Measurements from ENCODE around the gene ZCCHC24.
A peak's percentile ranks its signal among the peaks of the same experiment; 100 is the strongest.

ZCCHC24 gene

DNA sequence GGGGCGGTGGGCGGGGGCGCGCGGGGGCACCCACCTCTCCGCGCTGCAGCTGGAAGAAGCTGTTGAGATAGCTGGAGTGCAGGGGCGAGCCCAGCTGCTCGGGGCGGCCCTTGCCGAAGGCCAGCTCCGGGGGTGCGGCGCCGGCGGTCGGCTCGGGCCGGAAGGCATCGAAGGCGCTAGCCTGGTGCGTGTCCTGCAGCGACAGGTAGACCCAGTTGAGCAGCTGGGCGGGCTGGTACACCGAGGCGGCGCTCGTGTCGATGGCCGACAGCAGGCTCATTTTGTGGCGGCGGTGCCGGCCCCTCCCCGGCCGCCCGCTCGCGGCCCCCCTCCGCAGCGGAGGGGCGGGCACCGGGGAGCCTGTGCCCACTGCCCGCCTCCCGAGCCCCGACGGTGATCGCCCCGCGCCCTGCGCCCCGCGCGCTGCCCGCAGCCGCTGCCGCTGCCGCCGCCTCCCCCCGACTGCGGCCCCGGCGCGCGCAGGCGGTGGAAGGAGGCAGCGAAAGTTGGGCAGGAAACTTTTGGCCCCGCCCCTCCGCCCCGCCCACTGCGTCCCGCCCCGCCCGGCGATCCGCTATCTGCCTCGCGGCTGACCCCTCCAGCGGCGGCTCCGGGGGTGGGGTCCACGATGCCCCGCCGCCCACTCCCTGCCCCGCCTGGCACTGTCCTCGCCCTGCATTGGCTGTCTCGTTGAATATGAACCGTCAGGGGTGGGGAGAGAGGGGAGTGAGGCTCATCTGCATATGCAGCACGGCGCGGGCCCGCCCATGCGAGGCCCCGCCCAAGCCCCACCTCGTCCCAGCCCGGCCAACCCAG is at the start of gene ZCCHC24:
TSS of gene ZCCHC24 (minus strand) at position 464 of the 816 bp plus-strand sequence. CDS start at position 280, 184 bp downstream.
- H3K36me3 ChIP-seq (ENCODE audit: control insufficient read depth, insufficient read depth, low read length): no peaks in the 10 kb centered on the region
- peak within 1 kb of the TSS; percentile 73 for H3K4me3 ChIP-seq (ENCODE audit: low read length)
- H3K27me3 ChIP-seq (ENCODE audit: control insufficient read depth, insufficient read depth, low read length): peaks cover 2% of the 10 kb centered on the region
- H3K9ac ChIP-seq (ENCODE audit: low read length): peak within 1 kb of the TSS; percentile 86
- H3K4me1 ChIP-seq (ENCODE audit: control insufficient read depth, insufficient read depth, low read length): peaks cover 39% of the 10 kb centered on the region
- peak within 1 kb of the TSS; percentile 98 for H3K27ac ChIP-seq (ENCODE audit: low read depth, low read length)

DNA sequence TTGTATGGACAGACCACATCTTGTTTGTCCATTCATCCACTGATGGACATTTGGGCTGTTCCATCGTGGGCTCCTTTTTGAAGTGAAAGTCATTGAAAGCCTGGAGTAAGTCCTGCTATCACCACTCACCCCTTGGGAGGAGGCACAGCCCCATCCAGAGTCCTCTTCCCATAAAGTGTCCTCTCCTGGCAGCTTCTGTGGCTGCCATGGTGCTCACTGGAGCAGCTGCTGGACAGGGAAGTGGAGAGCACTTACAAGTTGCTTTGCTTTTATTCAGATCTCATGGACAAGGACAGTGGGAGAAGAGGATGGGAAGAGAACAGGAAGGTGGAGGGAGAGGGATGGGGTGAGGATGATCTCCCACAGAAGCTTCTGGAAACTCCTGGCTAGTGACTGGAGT is 48.4 kb upstream of the ZCCHC24 start:
- peaks cover 2% of the 10 kb centered on the region for H3K4me1 ChIP-seq (ENCODE audit: control insufficient read depth, insufficient read depth, low read length)
- no peak overlapping the region for H3K9ac ChIP-seq (ENCODE audit: low read length)
- H3K27me3 ChIP-seq (ENCODE audit: control insufficient read depth, insufficient read depth, low read length): no peaks in the 10 kb centered on the region
- no peak overlapping the region for H3K27ac ChIP-seq (ENCODE audit: low read depth, low read length)
- H3K36me3 ChIP-seq (ENCODE audit: control insufficient read depth, insufficient read depth, low read length): no peaks in the 10 kb centered on the region
- H3K4me3 ChIP-seq (ENCODE audit: low read length): no peak overlapping the region

GRCh38 chr10:79492839-79493238 is 47.4 kb upstream of the ZCCHC24 start:
- Histone ChIP-seq H3K4me3 (ENCODE audit: low read length) (no peak overlapping the region), H3K27me3 (ENCODE audit: control insufficient read depth, insufficient read depth, low read length) (no peaks in the 10 kb centered on the region), H3K27ac (ENCODE audit: low read depth, low read length) (no peak overlapping the region), H3K36me3 (ENCODE audit: control insufficient read depth, insufficient read depth, low read length) (no peaks in the 10 kb centered on the region), H3K9ac (ENCODE audit: low read length) (no peak overlapping the region), H3K4me1 (ENCODE audit: control insufficient read depth, insufficient read depth, low read length) (peaks cover 6% of the 10 kb centered on the region)

- H3K4me1 ChIP-seq (ENCODE audit: control insufficient read depth, insufficient read depth, low read length): peaks cover 9% of the 10 kb centered on the region
- H3K27ac ChIP-seq (ENCODE audit: low read depth, low read length): no peak overlapping the region
- no peak overlapping the region for H3K9ac ChIP-seq (ENCODE audit: low read length)
- no peaks in the 10 kb centered on the region for H3K36me3 ChIP-seq (ENCODE audit: control insufficient read depth, insufficient read depth, low read length)
- H3K4me3 ChIP-seq (ENCODE audit: low read length): no peak overlapping the region
- no peaks in the 10 kb centered on the region for H3K27me3 ChIP-seq (ENCODE audit: control insufficient read depth, insufficient read depth, low read length)
These were observed 46.8 kb upstream of the ZCCHC24 start for GRCh38 chr10:79492256-79492655.

DNA sequence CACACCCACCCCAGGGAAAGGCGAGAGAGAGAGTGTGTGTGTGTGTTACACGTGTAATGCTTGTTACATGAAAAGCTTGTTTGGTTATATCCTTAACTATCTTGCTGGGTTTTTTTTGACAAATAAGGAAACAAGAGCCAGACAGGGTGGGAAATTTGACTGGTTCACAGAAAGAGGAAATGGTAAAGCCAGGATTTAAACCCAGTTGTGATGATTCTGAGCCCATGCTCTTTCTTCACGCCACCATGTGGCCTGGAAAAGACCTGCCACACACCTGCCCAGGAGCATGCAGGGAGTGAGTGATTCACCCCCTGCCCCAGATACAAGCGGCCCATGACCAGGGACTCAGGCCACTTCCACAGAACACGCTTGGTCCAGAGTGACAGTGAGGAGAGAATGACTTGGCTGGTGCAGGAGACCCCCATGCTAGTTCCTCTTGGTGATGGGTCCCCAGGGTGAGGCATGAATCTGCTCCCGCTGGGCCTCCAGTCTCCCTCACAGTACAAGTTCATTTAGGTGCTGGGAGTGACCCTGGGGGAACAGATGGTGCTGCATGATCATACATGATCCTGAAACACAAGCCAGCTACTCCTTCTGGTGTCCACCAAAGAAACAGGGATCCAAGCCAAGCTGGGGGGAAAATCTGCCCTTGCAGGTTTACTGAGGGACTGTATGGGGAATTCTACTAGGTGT is 45.9 kb upstream of the ZCCHC24 start:
- Histone ChIP-seq H3K27me3 (ENCODE audit: control insufficient read depth, insufficient read depth, low read length) (no peaks in the 10 kb centered on the region), H3K9ac (ENCODE audit: low read length) (no peak overlapping the region), H3K27ac (ENCODE audit: low read depth, low read length) (peak overlapping the region; percentile 37), H3K4me3 (ENCODE audit: low read length) (no peak overlapping the region), H3K36me3 (ENCODE audit: control insufficient read depth, insufficient read depth, low read length) (no peaks in the 10 kb centered on the region), H3K4me1 (ENCODE audit: control insufficient read depth, insufficient read depth, low read length) (peaks cover 9% of the 10 kb centered on the region)

- no peaks in the 10 kb centered on the region for H3K36me3 ChIP-seq (ENCODE audit: control insufficient read depth, insufficient read depth, low read length)
- peak overlapping the region; percentile 37 for H3K27ac ChIP-seq (ENCODE audit: low read depth, low read length)
- H3K4me1 ChIP-seq (ENCODE audit: control insufficient read depth, insufficient read depth, low read length): peaks cover 9% of the 10 kb centered on the region
- H3K27me3 ChIP-seq (ENCODE audit: control insufficient read depth, insufficient read depth, low read length): no peaks in the 10 kb centered on the region
- H3K9ac ChIP-seq (ENCODE audit: low read length): no peak overlapping the region
- H3K4me3 ChIP-seq (ENCODE audit: low read length): no peak overlapping the region
These were observed 45.1 kb upstream of the ZCCHC24 start for GRCh38 chr10:79490400-79491142.

DNA sequence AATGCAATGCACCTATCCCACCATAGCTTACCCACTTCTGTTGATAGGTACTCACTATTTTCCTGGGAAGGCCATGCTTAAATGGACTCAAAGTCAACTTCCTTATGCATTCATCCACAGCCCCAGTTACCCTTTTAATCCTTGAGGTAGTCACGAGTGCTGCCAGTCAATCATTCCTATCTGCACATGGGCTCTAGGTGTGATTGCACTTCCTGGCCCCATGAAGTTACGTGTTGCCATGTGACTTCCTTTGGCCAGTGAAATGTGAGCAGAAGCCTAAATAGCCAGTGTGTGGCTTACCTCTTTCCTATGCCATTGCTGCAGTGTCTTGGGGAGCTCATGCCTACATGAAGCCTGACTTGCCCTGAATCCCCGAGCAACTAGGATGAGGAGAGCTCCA is 43.4 kb upstream of the ZCCHC24 start:
- H3K9ac ChIP-seq (ENCODE audit: low read length): no peak overlapping the region
- no peak overlapping the region for H3K27ac ChIP-seq (ENCODE audit: low read depth, low read length)

DNA sequence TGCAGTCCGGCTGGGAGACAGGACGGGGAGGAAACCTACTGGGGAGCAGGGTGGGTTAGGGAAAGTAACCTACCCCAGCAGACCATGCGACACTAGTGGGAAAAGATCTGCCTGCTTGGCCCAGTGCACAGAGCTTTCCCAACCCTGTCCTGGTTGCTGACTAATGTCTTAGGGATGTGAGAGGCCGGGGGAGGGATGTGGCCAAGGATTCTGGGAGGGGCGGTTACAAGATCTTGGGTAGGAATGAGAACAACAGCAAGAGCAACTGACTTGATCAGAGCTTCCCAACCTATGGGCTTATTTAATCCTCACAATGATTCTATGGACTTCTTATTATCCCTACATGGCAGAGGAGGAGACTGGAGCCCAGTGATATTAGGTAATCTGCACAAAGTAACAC is 42.9 kb upstream of the ZCCHC24 start:
- peaks cover 9% of the 10 kb centered on the region for H3K4me1 ChIP-seq (ENCODE audit: control insufficient read depth, insufficient read depth, low read length)

More for the DNA sequence above, 43.4 kb upstream of the ZCCHC24 start:
- Histone ChIP-seq H3K4me1 (ENCODE audit: control insufficient read depth, insufficient read depth, low read length) (peaks cover 9% of the 10 kb centered on the region), H3K4me3 (ENCODE audit: low read length) (no peak overlapping the region), H3K27me3 (ENCODE audit: control insufficient read depth, insufficient read depth, low read length) (no peaks in the 10 kb centered on the region), H3K36me3 (ENCODE audit: control insufficient read depth, insufficient read depth, low read length) (no peaks in the 10 kb centered on the region)

GRCh38 chr10:79487296-79488194 is 42.1 kb upstream of the ZCCHC24 start:
- H3K36me3 ChIP-seq (ENCODE audit: control insufficient read depth, insufficient read depth, low read length): no peaks in the 10 kb centered on the region
- H3K4me1 ChIP-seq (ENCODE audit: control insufficient read depth, insufficient read depth, low read length): peaks cover 9% of the 10 kb centered on the region
- H3K27me3 ChIP-seq (ENCODE audit: control insufficient read depth, insufficient read depth, low read length): no peaks in the 10 kb centered on the region
- no peak overlapping the region for H3K27ac ChIP-seq (ENCODE audit: low read depth, low read length)
- H3K9ac ChIP-seq (ENCODE audit: low read length): no peak overlapping the region
- no peak overlapping the region for H3K4me3 ChIP-seq (ENCODE audit: low read length)

More for the DNA sequence above, 42.9 kb upstream of the ZCCHC24 start:
- no peak overlapping the region for H3K27ac ChIP-seq (ENCODE audit: low read depth, low read length)
- no peak overlapping the region for H3K4me3 ChIP-seq (ENCODE audit: low read length)
- no peaks in the 10 kb centered on the region for H3K36me3 ChIP-seq (ENCODE audit: control insufficient read depth, insufficient read depth, low read length)
- H3K27me3 ChIP-seq (ENCODE audit: control insufficient read depth, insufficient read depth, low read length): no peaks in the 10 kb centered on the region
- no peak overlapping the region for H3K9ac ChIP-seq (ENCODE audit: low read length)

- Histone ChIP-seq H3K4me3 (ENCODE audit: low read length) (no peak overlapping the region), H3K27ac (ENCODE audit: low read depth, low read length) (no peak overlapping the region), H3K9ac (ENCODE audit: low read length) (no peak overlapping the region), H3K27me3 (ENCODE audit: control insufficient read depth, insufficient read depth, low read length) (no peaks in the 10 kb centered on the region), H3K4me1 (ENCODE audit: control insufficient read depth, insufficient read depth, low read length) (peaks cover 7% of the 10 kb centered on the region), H3K36me3 (ENCODE audit: control insufficient read depth, insufficient read depth, low read length) (no peaks in the 10 kb centered on the region)
These were observed 39.1 kb upstream of the ZCCHC24 start for GRCh38 chr10:79484476-79484875.

DNA sequence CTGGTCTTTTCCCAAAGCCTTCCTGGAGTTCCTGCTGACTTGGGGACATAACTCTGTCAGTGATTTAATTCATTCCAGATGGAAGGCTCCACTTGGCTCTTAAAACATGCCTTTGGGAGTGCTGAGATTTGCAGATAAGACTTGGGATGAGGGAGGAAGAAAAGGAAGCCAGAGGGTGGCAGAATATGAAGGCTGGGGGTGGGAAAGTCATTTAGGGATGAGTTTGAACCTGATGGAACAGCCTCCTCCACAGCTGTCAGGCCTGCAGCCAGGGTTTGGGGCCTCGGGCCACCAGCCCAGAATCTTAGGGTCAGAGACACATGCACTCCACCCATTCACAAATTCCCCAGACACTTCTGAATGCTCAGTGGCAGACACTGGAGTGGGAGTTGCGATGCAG is 38.5 kb upstream of the ZCCHC24 start:
- Histone ChIP-seq H3K27ac (ENCODE audit: low read depth, low read length) (no peak overlapping the region), H3K9ac (ENCODE audit: low read length) (no peak overlapping the region), H3K27me3 (ENCODE audit: control insufficient read depth, insufficient read depth, low read length) (no peaks in the 10 kb centered on the region), H3K36me3 (ENCODE audit: control insufficient read depth, insufficient read depth, low read length) (no peaks in the 10 kb centered on the region), H3K4me1 (ENCODE audit: control insufficient read depth, insufficient read depth, low read length) (peaks cover 7% of the 10 kb centered on the region), H3K4me3 (ENCODE audit: low read length) (no peak overlapping the region)

Measured in rectal smooth muscle tissue (tissue), 1 donor.